Measurements from ENCODE around the gene PDGFB.

PDGFB gene

DNA sequence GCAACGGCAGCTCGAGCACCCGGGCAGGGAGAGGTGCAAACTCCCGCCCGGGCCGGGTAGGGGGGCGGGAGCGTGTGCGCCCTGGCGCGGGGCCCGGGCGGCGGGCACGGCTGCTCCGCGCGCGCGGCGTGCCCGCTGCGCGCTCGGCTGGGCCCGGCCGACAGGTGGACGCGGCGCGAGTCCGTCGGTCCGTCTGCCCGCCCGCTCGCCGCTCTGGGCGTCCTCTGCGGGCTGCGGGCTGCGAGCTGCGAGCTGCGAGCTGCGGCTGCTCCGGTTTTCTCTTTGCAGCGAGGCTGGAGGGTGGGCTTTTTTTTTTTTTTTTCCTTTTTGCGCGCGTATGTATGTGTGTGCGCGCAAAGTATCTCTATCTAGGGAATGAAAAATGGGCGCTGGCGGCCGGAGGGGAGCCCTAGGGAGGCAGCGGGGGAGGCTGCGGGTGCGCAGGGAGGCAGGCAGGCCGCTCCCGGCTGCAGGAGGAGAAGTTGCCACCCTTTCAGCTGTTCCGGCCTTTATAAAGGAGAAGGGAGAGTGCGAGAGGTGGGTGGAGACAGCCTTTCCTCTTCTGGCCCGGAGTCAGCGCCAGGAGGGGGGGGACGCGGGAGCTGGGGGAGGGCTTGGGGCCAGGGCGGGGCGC lies at the start of gene PDGFB:
TSS of gene PDGFB (minus strand) at position 487 of the 634 bp plus-strand sequence. CDS start 1,019 bp downstream, outside the sequence.
- H3K27ac ChIP-seq = peak within 1 kb of the TSS; percentile 76
- no peak for DNase-seq (ENCODE audit: low read depth, low spot score)

DNA sequence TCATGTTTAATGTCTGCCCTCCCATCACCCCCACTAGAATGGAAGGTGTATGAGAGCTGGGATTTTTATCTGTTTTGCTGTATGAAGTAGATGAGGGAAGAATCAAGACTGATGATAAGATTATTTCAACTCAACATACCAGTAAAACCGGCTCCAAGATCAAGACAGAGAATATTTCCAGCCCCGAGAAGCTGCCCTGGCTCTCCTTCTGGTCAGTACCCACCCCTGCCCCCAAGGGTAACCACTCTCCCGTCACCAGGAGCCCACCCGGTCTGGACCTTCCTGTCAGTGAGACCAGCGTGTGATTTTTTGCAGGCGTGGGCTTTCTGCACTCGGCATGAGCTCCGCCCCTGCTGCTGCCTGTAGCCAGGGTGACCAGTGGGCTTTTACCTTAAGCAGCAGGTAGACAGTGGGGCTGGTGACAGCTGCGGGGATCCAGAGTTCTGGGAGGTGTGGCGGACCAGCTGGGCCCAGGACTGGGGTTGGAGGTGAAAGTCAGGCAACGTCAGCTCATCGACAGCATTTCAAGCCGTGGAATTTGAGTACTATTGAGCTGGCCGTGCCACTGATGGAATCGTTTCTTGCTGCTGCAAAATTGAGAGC lies 49.1 kb upstream of the PDGFB start:
- no peak overlapping the region for H3K27ac ChIP-seq
- no peak for DNase-seq (ENCODE audit: low read depth, low spot score)

DNA sequence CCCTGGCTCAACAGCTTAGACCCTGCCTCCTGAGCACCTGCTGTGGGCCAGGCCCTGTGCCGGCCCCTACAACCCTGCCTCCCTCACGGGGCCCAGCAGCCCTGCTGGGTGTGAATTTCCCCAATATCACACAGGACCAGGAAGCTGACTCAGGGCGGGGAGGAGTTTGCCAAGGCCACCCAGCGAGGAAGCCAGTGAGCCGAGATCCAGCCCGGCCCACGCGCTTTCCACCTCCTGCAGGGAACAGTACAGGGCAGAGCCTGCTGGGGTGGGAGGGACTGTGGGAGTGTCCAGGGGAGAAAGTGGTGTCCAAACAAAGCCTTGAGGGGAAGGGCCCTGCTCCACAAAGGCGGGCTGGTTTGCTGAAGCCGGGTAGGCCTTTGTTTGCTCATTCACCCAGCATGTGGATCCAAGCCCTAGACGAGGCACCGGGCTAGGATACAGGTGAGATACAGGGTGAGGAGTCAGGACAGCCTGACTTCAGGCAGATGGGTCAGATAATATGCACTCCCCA lies 47.8 kb upstream of the PDGFB start:
- DNase-seq (ENCODE audit: low read depth, low spot score) = peak; percentile 70

DNA sequence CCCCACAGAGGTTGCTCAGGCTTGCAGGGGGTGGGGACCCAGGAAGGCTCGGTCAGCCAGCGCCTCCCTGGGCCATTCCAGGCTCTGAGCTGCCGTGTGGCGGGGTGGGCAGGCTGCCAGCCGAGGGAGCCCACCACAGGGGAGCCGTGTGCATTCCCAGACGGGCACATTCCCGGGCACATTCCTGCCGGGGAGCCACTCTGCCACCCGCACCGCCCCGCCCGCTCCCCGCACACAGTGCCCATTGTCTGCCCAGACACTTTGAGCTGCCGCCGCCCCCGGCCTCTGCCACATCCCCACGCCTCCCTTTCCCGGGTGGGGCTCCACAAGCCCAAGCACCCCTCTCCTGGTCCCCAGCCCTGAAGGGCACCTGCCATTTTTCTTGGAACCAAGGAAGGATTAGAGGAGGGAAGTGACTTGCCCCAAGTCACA lies 47.3 kb upstream of the PDGFB start:
- DNase-seq (ENCODE audit: low read depth, low spot score) = no peak

More for the DNA sequence above, 47.8 kb upstream of the PDGFB start:
- peak overlapping the region; percentile 79 for H3K27ac ChIP-seq

DNA sequence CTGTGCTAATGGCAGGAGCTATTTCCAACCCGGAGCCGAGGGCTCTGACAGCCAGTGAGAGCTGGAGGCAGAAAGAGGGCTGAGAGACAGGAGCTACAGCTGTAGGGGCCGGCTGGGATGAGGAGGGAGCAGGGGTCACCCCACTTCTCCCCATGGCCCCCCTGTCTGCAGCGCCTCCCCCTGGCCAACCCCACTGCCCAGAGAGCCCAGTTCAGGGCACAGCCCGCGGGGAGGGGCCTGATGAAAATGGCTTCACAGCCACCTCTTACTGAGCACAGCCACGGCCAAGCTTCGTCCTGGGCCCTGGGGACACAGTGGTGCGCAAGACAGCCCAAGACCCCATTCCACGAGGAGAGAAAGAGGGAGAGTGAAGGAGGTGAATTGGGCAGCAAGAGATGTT lies 46.7 kb upstream of the PDGFB start:
- no peak for DNase-seq (ENCODE audit: low read depth, low spot score)
- H3K27ac ChIP-seq = peak overlapping the region; percentile 79

More for the DNA sequence above, 47.3 kb upstream of the PDGFB start:
- peak overlapping the region; percentile 79 for H3K27ac ChIP-seq

DNA sequence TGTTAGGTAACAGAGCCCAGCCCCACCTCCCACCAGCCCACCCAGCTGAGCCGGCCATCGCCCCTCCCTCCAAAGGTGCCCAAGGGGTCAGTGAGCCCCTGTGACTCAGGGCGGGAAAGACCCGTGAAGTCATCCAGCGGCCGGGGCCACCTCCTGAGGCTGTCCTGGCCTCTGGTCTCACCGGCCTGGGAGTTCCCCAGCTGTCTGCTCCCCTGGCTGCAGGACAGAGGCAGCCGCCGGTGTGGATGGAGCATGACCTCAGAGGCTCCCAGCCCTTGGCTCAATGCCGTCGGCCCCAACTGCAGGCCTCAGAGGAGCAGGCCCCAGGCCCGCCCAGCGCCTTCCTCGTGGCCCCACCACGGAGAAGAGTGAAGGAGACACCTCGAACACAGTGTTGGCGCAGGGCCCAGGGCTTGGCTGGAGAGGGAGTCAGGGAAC lies 46.0 kb upstream of the PDGFB start:
- no peak for DNase-seq (ENCODE audit: low read depth, low spot score)

DNA sequence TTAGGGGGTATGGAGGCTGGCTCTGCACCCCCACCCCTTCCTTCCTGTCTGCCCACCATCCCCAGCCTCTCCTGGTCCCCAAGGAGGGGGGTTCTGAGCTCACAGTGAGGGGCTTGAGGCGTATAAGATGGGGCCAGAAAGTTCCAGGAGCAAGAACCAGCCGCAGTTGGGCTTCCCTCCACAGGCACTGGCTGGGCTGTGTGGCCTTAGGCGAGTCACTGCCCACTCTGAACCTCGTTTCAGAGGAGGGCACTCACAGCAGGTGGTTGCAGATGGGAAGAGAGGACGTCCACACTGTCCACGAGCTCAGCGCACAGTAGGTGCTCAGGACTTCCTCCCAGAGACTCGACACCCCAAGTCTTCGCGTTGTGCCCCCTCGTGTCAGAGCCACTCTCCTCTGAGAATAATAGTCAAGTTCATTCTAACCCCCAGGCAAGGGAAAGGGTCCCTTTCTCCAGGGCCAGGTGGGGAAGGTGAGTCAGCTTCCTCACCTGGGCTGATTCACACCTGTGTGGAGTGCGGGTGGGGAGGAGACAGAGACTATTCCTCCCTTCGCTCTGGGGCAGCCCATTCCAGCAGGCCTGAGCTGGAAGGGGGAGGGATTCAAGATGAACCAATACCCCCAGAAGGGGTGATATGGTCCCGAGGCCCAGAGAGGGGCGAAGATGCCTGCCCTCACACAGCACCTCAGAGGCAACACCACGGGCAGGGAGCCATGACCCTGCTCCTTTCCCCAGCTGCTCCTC lies 45.4 kb upstream of the PDGFB start:
- H3K27ac ChIP-seq = peak overlapping the region; percentile 79
- peak; percentile 58 for DNase-seq (ENCODE audit: low read depth, low spot score)

More for the DNA sequence above, 46.0 kb upstream of the PDGFB start:
- peak overlapping the region; percentile 79 for H3K27ac ChIP-seq

DNA sequence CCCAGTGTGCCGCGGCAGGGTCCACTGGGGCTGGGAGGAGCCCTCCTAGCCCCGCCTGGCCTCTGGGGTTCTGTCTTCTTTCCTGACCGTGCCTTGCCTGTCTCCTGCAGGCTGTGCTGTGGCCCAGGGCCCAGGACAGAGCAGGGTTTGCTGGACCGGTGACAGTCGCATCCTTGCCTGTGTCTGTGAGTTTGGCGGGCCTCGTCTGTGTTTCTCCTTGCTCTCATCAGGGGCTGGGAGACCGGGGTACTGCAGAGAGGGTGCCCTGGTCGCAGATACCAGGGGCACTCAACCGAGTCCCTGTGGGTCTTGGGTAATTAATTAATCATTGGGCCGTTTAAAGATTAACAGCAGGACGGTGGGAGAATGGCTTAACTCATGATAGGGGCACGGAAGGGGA lies 44.8 kb upstream of the PDGFB start:
- DNase-seq (ENCODE audit: low read depth, low spot score) = no peak
- H3K27ac ChIP-seq = no peak overlapping the region

DNA sequence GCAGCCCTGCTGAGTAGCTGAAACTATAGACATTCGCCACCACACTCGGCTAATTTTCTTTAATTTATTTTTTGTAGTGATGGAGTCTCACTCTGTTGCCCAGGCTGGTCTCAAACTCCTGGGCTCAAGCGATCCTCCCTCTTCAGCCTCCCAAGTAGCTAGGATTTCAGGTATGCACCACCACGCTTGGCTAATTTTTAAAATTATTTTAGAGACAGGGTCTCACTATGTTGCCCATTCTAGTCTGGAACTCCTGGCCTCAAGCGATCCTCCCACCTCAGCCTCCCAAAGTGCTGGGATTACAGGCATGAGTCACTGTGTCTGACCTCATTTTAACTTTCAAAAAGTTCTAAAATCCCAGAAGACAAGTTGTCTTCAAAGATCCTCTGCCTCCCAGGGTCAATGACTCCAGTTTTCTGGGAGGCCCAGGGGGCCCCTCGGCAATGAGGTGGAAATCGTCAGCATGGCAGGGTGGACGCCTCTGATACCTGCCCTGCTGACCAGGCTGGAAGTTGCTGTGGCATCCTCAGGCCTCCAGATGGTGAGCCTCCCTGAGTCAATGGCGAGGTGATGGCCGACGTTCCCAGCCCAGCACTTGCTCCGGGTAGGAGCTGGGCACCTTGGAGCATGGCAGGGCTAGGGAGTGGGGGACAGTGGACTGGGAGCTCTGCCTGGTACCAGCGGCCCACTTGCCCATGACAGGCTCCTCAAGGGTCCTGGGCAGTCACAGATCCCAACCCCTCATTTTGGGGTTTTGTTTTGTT lies 43.5 kb upstream of the PDGFB start:
- DNase-seq (ENCODE audit: low read depth, low spot score) = no peak
- H3K27ac ChIP-seq = no peak overlapping the region

DNA sequence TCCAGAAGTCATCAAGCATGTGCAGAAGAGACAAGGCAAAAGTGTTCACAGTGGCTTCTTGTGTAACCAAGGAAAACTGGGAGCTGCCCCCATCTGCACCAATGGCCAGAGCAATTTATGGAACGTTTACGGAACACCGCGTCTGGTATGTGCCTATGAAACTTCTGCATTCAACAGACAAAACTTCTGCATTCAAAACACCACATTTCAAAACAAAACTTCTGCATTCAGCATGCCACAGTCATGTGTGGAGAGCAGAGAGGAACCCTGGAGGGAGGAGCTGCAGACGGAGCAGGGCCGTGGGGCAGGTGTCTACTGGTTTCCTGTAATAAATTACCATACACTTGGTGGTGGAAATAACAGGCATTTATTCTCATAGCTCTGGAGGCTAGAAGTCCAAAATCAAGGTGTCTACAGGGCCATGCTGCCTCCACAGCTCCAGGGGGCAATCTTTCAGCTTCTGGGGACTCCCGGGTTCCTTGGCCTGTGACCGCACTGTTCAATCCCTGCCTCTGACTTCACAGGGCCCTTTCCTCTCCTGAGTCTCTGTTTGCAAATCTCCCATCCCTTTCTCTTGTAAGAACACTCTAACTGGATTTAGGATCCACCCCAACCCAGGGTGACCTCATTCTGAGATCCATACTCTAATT lies 42.4 kb upstream of the PDGFB start:
- no peak for DNase-seq (ENCODE audit: low read depth, low spot score)

DNA sequence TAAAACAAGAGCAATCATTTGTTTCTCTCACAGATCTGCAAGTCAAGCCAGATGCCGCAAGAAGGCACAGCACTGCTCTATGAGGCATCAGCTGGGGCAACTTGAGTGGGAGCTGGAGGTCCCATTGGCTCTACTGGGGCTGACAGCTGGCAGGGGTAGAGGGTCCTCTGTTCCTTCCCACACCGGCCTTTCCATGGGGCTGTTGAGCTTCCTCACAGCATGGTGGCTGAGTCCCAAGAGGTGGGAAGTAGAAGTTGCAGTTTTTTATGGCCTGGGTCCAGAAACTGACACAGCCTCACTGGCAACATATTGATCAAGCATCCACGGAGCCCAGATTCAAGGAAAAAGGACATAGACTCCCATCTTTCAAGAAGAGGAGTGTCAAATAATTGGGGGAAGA lies 40.2 kb upstream of the PDGFB start:
- no peak for DNase-seq (ENCODE audit: low read depth, low spot score)
- H3K27ac ChIP-seq = peak overlapping the region; percentile 2

More for the DNA sequence above, 42.4 kb upstream of the PDGFB start:
- H3K27ac ChIP-seq = no peak overlapping the region

DNA sequence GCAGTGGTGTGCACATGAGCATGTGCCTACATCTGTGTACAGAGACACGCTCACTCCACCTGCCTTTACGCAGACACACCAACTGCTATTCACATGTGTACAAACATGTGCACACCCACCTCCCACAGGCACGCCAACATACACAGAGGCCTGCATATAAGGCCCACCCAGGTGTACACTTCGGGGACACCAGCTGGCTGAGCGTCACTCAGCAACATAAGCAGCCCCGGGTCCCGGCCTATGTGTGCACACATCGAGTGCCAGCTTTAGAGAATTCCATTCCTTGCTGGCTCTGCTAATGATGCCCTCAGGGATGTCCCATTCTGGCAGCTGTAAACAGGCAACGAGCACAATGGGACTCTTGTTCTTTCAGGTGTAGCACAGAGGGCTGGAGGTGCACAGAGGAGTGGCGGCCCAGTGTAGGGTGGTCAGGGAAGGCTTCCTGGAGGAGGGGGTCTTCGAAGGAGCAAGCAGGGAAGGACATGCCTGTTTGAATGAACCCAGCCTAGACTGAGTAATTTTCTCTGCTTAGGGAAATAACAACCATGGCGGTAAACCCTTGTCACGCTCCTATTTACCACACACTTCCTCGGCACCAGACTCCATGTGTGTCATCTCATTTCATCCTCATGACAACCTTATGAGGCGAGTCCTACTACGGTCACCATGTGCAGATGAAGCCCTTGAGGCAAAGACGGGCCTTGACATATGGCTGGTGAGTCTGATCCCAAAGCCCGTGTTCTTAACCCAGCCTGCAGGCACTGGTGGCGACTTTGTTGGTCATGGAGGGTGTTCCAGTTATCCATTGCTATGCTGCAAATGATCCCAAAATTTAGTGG lies 39.6 kb upstream of the PDGFB start:
- peak overlapping the region; percentile 2 for H3K27ac ChIP-seq

DNA sequence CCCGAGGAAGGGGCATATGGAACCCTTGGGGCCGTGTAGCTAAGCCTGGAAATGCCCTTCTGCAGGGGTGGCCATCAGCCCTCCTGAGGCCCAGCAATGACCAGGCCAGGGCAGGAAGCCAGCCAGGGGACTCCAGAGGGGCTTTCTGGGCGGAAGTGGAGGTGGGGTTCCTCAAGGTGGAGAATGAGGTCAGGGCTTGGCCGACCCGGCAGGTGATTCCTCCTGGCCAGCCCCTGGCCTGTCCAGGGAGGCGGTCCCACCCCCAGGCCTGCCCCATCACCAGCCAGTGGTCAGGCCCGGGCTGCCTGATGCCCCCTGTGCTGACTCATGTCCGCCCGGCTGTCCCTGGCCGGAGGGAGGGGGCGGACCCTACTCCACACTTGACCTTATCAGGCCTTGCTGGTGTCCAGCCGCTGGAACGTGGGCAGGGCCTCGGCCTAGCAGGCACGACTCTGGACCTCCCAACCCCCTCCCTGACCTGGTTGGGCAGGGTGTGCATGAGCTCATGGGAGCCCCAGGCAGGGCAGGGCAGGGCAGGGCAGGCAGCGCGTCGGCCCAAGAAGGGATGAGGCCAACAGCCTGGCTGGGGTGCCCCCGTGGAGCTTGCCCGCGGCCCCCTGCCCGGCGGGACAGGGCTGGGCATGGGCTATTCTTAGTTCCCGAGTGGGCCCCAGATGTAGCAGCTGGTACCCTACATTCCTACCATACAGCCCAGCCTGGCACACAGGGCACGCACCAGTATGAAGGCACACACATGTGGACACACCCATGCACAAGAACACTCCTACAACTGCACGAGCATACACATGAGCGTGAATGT lies 38.8 kb upstream of the PDGFB start:
- peak overlapping the region; percentile 10 for H3K27ac ChIP-seq
- no peak for DNase-seq (ENCODE audit: low read depth, low spot score)

More for the DNA sequence above, 39.6 kb upstream of the PDGFB start:
- no peak for DNase-seq (ENCODE audit: low read depth, low spot score)

DNA sequence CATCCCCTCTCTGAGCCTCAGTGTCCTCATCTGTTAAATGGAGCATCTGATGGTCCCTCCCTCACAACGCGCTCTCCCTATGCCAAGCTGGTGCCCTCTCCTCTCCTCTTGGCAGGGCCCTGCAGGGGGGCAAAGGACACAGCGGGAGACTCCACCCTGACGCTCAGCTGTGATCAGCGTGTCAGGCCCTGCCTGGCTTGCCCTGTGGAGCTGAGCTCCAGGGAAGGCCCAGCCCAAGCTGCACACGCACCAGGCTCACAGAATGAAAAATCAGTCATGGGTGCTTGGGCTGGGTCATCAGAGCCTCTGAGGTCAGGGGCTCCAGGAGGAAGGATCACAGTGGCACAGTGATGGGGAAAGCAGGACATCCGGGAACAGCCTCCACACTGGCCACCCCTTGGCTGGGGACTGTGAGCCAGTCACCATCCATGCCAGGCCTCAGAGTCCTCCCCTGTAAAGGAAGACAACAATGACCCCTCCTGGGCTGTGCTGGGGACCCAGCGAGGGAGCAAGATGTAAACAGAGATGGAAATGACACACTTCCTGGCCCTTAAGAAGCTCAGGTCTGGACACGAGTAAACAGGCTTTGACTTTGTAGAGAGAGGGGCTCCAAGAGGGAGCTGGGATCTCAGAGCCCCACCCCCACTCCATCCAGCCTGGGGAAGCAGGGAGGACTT lies 38.0 kb upstream of the PDGFB start:
- no peak for DNase-seq (ENCODE audit: low read depth, low spot score)
- H3K27ac ChIP-seq = peak overlapping the region; percentile 10

DNA sequence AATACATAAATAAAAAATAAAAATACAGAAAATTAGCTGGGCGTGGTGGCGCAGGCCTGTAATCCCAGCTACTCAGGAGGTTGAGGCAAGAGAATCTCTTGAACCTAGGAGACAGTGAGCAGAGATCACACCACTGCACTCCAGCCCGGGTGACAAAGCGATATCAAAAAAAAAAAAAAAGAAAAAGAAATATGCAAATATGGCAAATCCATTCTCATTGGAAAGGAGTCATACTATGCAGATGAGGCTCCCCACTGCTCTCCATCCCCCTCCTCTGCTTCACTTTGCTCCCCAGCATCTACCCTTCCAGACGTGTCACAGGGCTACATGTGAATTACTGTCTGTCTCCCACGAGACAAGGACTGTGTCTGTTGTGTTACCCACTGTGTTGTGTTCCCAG lies 36.3 kb upstream of the PDGFB start:
- H3K27ac ChIP-seq = no peak overlapping the region
- no peak for DNase-seq (ENCODE audit: low read depth, low spot score)

DNA sequence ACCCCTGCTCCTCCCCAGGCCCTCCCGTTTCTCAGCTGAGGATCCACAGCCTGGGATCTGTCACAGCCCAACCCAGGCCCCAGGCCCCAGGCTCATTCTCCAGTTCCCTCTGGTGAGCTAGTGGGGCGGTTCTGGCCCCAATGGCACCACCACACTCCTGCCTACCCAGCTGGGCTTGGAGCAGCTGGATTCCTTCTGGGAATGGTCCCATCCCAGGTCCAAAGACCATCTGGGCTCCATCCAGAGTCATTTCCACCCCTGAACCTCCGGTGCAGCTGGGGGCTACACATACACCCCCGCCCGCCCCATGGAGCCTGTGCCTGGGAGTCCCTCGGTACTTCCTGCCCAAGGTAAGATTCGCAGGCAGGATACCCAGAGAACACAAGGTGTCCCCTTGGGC lies 35.5 kb upstream of the PDGFB start:
- DNase-seq (ENCODE audit: low read depth, low spot score) = no peak
- no peak overlapping the region for H3K27ac ChIP-seq

DNA sequence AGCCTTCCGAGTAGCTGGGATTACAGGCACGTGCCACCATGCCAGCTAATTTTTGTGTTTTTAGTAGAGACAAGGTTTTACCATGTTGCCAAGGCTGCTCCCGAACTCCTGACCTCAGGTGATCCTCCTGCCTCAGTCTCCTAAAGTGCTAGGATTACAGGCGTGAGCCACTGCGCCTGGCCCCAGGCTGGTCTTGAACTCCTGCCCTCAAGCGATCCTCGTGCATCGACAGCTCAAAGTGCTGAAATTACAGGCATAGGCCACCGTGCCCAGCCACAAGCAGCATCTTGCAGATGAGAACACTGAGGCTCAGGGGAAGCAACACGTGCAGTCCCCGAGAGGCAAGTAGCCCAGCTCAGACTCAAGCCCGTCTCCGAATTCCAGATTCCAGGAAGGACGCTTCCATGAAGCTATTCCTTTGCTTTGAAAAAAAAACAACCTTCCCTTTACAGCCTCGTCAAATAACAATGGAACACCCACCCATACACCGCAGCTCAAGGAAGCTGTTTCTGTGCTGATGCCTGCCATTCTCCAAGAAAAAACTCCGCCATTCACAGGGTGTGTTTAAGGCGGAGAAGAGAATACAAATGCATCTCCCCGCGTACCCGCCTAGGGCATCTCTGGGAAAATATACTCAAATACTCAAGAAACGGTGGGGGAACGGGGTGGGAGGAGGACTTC lies 34.5 kb upstream of the PDGFB start:
- DNase-seq (ENCODE audit: low read depth, low spot score) = no peak
- no peak overlapping the region for H3K27ac ChIP-seq

All from epithelial cell of prostate (primary cell).